HEK293 (cell line): ENCODE data around the gene DND1.
A peak's percentile ranks its signal among the peaks of the same experiment; 100 is the strongest.
"Not testable (repeated sequence)": the region's sequence is repeated elsewhere in the genome, so short reads cannot be mapped to it uniquely, and the experiment has no call there.

Source experiments
- CTCF ChIA-PET: fragments of 350-600 bp; formaldehyde crosslinking; extraction: SDS; loops from one replicate; lab custom pipeline; 2021; ENCODE audit warnings: antibody characterized with exemption; lab: Yijun Ruan, JAX
- POLR2A ChIA-PET: fragments of 300-600 bp; formaldehyde crosslinking; extraction: SDS; loops from one replicate; lab custom pipeline; 2020; ENCODE audit warnings: antibody characterized with exemption, inconsistent platforms; lab: Yijun Ruan, JAX
- H3K27ac ChIP-seq: fragments of 200-500 bp; sonication (Bioruptor generic); 2 replicates; pipeline ENCODE4 v1.5.1; 2014; ENCODE audit warnings: low read depth, low read length, control low read depth, inconsistent platforms; ENCODE audit errors: extremely low read depth
- H3K36me3 ChIP-seq, 2 experiments: fragments of 200-500 bp in 1 of 2; sonication (Bioruptor generic) in 1 of 2; 1 replicate in 1 of 2; 2 replicates in 1 of 2; pipeline ENCODE4 v1.5.1; 2014 to 2017; ENCODE audit warnings: inconsistent platforms in 2 of 2, low read length in 2 of 2; ENCODE audit not compliant: control insufficient read depth in 2 of 2, insufficient read depth in 1 of 2
- H3K4me1 ChIP-seq: fragments of 200-500 bp; sonication (Bioruptor generic); 2 replicates; pipeline ENCODE4 v1.5.1; 2014; ENCODE audit warnings: mild to moderate bottlenecking, low read length, inconsistent platforms; ENCODE audit not compliant: control insufficient read depth, insufficient read depth
- H3K4me3 ChIP-seq: 2 replicates; pipeline ENCODE4 v1.5.1; 2011; ENCODE audit warnings: low read depth, mild to moderate bottlenecking, control low read depth, low read length, moderate library complexity
- H3K9me3 ChIP-seq: fragments of 200-500 bp; sonication (Bioruptor generic); 2 replicates; pipeline ENCODE4 v1.5.1; 2014; ENCODE audit warnings: low read depth, low read length, inconsistent platforms; ENCODE audit not compliant: control insufficient read depth, insufficient read depth
- EGR2 ChIP-seq: fragments of 450-650 bp; formaldehyde crosslinking; IDR thresholded peaks from 2 replicates; pipeline ENCODE4 v1.5.1; 2016; ENCODE audit warnings: low read depth, missing biosample characterization, missing genetic modification characterization
- ZFP69B ChIP-seq: fragments of 450-650 bp; formaldehyde crosslinking; IDR thresholded peaks from 2 replicates; pipeline ENCODE4 v1.5.1; 2016; ENCODE audit warnings: missing biosample characterization, missing genetic modification characterization
- ZNF19 ChIP-seq: fragments of 450-650 bp; formaldehyde crosslinking; IDR thresholded peaks from 2 replicates; pipeline ENCODE4; 2016; ENCODE audit warnings: missing biosample characterization, missing genetic modification characterization, low read depth
- ZNF2 ChIP-seq: fragments of 450-650 bp; formaldehyde crosslinking; IDR thresholded peaks from 2 replicates; pipeline ENCODE4 v1.5.1; 2016; ENCODE audit warnings: missing biosample characterization, missing genetic modification characterization
- ZNF366 ChIP-seq: fragments of 450-650 bp; formaldehyde crosslinking; conservative IDR thresholded peaks from 2 replicates; pipeline ENCODE4 v1.5.1; 2016; ENCODE audit warnings: missing biosample characterization, missing genetic modification characterization
- ZNF654 ChIP-seq: fragments of 450-650 bp; formaldehyde crosslinking; IDR thresholded peaks from 2 replicates; pipeline ENCODE4 v1.5.1; 2016; ENCODE audit warnings: low read depth, missing biosample characterization, missing genetic modification characterization
- ZNF670 ChIP-seq: fragments of 450-650 bp; formaldehyde crosslinking; IDR thresholded peaks from 2 replicates; pipeline ENCODE4 v1.5.1; 2016; ENCODE audit warnings: missing biosample characterization, missing genetic modification characterization, low read depth
- ZNF792 ChIP-seq: fragments of 450-650 bp; formaldehyde crosslinking; IDR thresholded peaks from 2 replicates; pipeline ENCODE4 v1.5.1; 2016; ENCODE audit warnings: missing biosample characterization, missing genetic modification characterization
- TF ChIP-seq, protein P1 (sequence below): fragments of 450-650 bp; formaldehyde crosslinking; conservative IDR thresholded peaks from 2 replicates; pipeline ENCODE4 v1.5.1; 2016; ENCODE audit warnings: low read depth, missing biosample characterization, missing genetic modification characterization
- TF ChIP-seq, protein P2 (sequence below): fragments of 450-650 bp; formaldehyde crosslinking; IDR thresholded peaks from 2 replicates; pipeline ENCODE4 v1.5.1; 2017; ENCODE audit warnings: missing biosample characterization, mild to moderate bottlenecking, missing genetic modification characterization, moderate library complexity
- TF ChIP-seq, protein P3 (sequence below): fragments of 450-650 bp; formaldehyde crosslinking; IDR thresholded peaks from 2 replicates; pipeline ENCODE4 v1.5.1; 2017; ENCODE audit warnings: missing biosample characterization, missing genetic modification characterization
- TF ChIP-seq, protein P4 (sequence below): fragments of 450-650 bp; formaldehyde crosslinking; IDR thresholded peaks from 2 replicates; pipeline ENCODE4 v1.5.1; 2017; ENCODE audit warnings: missing biosample characterization, missing genetic modification characterization

DND1 gene

DNA sequence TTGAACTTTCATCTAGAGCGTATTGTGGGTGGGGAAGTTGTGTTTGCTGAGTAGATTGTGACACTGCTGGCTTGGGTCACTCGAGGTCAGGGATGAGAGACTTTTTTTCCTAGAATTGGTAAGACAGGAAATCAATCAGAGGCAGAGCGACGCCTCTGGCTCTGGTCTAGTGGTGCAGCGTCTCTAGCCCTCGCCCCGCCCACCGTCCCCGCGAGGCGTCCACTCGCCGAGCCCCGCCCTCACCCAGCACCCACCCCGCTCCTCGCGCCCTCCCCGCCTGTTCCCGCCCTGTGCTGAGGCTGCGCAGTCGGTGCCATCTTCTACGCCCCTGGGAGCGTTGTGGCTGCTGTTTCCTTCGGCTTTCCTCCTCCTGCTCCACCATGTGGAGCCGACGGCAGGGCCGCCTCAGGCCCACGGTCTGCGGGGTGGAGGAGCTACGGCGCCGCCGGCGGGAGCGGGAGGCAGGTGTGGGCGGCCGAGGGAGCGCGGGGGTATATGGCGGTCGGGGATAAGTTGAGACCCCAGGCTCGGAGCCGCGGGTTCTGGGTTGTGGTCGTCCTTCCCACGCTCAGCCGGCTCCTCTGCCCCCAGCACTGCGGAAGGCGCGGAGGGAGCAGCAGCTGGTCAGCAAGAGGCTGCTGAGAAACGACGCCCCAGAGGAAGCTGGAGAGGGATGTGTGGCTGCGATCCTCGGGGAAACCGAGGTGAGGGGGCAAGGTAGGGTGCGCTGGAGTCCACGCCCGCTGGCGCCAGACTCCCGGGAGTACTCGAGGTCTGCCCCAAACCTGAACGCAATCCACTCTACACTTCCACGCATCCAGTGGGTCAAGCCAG is 34.0 kb downstream of the DND1 start, which contains the start of gene TMCO6 (continued):
- TF ChIP-seq, protein P1, sequence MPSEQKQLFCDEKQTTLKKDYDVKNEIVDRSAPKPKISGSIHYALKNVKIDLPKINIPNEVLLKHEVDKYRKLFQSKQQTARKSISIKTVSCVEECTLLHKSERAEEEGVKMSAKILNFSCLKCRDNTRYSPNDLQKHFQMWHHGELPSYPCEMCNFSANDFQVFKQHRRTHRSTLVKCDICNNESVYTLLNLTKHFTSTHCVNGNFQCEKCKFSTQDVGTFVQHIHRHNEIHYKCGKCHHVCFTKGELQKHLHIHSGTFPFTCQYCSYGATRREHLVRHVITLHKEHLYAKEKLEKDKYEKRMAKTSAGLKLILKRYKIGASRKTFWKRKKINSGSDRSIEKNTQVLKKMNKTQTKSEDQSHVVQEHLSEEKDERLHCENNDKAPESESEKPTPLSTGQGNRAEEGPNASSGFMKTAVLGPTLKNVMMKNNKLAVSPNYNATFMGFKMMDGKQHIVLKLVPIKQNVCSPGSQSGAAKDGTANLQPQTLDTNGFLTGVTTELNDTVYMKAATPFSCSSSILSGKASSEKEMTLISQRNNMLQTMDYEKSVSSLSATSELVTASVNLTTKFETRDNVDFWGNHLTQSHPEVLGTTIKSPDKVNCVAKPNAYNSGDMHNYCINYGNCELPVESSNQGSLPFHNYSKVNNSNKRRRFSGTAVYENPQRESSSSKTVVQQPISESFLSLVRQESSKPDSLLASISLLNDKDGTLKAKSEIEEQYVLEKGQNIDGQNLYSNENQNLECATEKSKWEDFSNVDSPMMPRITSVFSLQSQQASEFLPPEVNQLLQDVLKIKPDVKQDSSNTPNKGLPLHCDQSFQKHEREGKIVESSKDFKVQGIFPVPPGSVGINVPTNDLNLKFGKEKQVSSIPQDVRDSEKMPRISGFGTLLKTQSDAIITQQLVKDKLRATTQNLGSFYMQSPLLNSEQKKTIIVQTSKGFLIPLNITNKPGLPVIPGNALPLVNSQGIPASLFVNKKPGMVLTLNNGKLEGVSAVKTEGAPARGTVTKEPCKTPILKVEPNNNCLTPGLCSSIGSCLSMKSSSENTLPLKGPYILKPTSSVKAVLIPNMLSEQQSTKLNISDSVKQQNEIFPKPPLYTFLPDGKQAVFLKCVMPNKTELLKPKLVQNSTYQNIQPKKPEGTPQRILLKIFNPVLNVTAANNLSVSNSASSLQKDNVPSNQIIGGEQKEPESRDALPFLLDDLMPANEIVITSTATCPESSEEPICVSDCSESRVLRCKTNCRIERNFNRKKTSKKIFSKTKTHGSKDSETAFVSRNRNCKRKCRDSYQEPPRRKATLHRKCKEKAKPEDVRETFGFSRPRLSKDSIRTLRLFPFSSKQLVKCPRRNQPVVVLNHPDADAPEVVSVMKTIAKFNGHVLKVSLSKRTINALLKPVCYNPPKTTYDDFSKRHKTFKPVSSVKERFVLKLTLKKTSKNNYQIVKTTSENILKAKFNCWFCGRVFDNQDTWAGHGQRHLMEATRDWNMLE (tag by site-specific recombination), result peak; percentile 56; the same call in 1 of the 2 replicates
- TF ChIP-seq ZNF792 (tag by site-specific recombination), result no peak

DNA sequence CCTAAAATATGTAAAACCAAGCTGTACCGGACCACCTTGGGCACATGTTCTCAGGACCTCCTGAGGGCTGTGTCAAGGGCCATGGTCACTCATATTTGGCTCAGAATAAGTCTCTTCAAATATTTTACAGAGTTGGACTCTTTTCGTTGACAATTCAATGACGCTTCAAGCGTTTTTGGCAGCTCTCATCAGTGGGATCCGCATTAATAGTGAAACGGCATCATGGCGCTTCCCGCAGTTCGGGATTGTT is 34.6 kb downstream of the DND1 start:
- H3K36me3 ChIP-seq, result peaks cover 0 to 33% of the 10 kb centered on the region in 2 experiments; a peak in 1 of 3 replicates
- not testable (repeated sequence) for H3K27ac ChIP-seq, H3K9me3 ChIP-seq, H3K4me1 ChIP-seq, H3K4me3 ChIP-seq
- CTCF ChIA-PET, result interaction anchor here (0.6 to 1.4 kb wide), 6 partner anchors 9 to 287 kb away, joined by 3 to 4 read pairs (median 3); partner anchors contain the start of genes IK and NDUFA2
- POLR2A ChIA-PET, result interaction anchor here (1.2 to 2.3 kb wide), 3 partner anchors 9 to 82 kb away, joined by 3 to 14 read pairs (median 8); partner anchors contain the start of genes IK, NDUFA2 and SRA1
- TF ChIP-seq ZNF2 (tag by site-specific recombination), result peak; percentile 88
- peak; percentile 70; the same call in 1 of the 2 replicates for TF ChIP-seq ZNF19

DNA sequence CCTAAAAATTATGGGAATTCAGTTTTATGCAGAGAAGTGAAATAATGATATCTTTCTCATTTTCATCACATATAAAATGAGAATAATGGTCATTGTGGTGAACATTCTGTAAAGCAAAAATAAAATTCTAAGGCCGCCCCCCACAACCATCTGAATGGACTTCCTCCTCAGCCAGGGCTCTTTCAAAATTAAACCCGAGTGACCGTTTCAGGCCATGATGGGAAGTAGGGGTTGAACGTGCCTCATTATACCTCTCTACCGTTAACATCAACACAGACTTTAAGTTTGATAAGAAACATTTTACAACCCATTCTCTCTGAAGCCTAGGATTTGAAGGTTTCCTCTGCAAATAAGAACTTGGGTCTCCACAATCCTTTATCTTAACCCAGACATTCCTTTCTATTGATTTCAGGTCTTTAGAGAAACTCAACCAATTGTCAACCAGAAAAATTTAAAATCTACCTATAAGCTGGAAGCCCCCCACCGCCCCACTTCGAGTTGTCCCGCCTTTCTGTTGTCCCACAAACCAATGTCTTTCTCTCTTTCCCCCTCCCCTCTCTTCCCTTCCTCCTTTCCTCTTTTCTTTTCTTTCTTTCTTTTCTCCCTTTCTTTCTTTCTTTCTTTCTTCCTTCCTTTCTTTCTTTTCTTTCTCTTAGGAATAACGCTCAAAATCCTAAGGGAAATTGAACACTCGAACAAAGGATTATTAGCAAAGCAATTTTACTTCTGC is 35.8 kb downstream of the DND1 start:
- TF ChIP-seq ZNF670 (no peak), EGR2 (tag by site-specific recombination) (no peak), ZFP69B (tag by site-specific recombination) (no peak), ZNF366 (peak; percentile 81), ZNF654 (tag by site-specific recombination) (no peak)
- TF ChIP-seq, protein P2, sequence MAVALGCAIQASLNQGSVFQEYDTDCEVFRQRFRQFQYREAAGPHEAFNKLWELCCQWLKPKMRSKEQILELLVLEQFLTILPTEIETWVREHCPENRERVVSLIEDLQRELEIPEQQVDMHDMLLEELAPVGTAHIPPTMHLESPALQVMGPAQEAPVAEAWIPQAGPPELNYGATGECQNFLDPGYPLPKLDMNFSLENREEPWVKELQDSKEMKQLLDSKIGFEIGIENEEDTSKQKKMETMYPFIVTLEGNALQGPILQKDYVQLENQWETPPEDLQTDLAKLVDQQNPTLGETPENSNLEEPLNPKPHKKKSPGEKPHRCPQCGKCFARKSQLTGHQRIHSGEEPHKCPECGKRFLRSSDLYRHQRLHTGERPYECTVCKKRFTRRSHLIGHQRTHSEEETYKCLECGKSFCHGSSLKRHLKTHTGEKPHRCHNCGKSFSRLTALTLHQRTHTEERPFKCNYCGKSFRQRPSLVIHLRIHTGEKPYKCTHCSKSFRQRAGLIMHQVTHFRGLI (tag by site-specific recombination), result no peak
- TF ChIP-seq, protein P3, sequence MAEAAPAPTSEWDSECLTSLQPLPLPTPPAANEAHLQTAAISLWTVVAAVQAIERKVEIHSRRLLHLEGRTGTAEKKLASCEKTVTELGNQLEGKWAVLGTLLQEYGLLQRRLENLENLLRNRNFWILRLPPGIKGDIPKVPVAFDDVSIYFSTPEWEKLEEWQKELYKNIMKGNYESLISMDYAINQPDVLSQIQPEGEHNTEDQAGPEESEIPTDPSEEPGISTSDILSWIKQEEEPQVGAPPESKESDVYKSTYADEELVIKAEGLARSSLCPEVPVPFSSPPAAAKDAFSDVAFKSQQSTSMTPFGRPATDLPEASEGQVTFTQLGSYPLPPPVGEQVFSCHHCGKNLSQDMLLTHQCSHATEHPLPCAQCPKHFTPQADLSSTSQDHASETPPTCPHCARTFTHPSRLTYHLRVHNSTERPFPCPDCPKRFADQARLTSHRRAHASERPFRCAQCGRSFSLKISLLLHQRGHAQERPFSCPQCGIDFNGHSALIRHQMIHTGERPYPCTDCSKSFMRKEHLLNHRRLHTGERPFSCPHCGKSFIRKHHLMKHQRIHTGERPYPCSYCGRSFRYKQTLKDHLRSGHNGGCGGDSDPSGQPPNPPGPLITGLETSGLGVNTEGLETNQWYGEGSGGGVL (tag by site-specific recombination), result no peak
- TF ChIP-seq, protein P4, sequence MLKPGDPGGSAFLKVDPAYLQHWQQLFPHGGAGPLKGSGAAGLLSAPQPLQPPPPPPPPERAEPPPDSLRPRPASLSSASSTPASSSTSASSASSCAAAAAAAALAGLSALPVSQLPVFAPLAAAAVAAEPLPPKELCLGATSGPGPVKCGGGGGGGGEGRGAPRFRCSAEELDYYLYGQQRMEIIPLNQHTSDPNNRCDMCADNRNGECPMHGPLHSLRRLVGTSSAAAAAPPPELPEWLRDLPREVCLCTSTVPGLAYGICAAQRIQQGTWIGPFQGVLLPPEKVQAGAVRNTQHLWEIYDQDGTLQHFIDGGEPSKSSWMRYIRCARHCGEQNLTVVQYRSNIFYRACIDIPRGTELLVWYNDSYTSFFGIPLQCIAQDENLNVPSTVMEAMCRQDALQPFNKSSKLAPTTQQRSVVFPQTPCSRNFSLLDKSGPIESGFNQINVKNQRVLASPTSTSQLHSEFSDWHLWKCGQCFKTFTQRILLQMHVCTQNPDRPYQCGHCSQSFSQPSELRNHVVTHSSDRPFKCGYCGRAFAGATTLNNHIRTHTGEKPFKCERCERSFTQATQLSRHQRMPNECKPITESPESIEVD (tag by site-specific recombination), result no peak
- Histone ChIP-seq H3K36me3 (peaks cover 0 to 20% of the 10 kb centered on the region in 2 experiments; a peak in 1 of 3 replicates), H3K4me1 (no peaks in the 10 kb centered on the region), H3K27ac (no peak overlapping the region), H3K9me3 (no peaks in the 10 kb centered on the region), H3K4me3 (no peak overlapping the region)
- ChIA-PET POLR2A (no interaction called here), CTCF (interaction anchor here (0.8 to 1.6 kb wide), 4 partner anchors 10 to 872 kb away, joined by 3 to 7 read pairs (median 4); no protein-coding TSS in a partner anchor)
